Chondrocyte (in vitro differentiated cells): ENCODE results near the gene DIO3. TPM values are rescaled to one million over a fixed set of nuclear protein-coding genes. Genes with fewer than 3 reads are reported as not detected.
"Not testable (repeated sequence)": the region's sequence is repeated elsewhere in the genome, so short reads cannot be mapped to it uniquely, and the experiment has no call there.

Experiments
- DNase-seq: peaks from one replicate; pipeline ENCODE4 v3.0.0; 2021; ENCODE audit warnings: mixed read lengths, low spot score
- H3K27ac Mint-ChIP-seq: one replicate; pipeline ENCODE4 v1.8.0; 2021; ENCODE audit warnings: mild to moderate bottlenecking, moderate library complexity, mixed read lengths; ENCODE audit not compliant: unreplicated experiment
- H3K27me3 Mint-ChIP-seq: 2 replicates; pipeline ENCODE4 v1.8.0; 2021; ENCODE audit warnings: low read depth, mixed read lengths
- H3K36me3 Mint-ChIP-seq: 2 replicates; pipeline ENCODE4 v1.8.0; 2021; ENCODE audit warnings: low read depth, mixed read lengths
- H3K4me1 Mint-ChIP-seq: 2 replicates; pipeline ENCODE4 v1.8.0; 2021; ENCODE audit warnings: low read depth, mild to moderate bottlenecking, mixed read lengths
- H3K4me3 Mint-ChIP-seq: one replicate; pipeline ENCODE4 v1.8.0; 2021; ENCODE audit warnings: mild to moderate bottlenecking, moderate library complexity, mixed read lengths; ENCODE audit not compliant: unreplicated experiment
- H3K9me3 Mint-ChIP-seq: 2 replicates; pipeline ENCODE4 v1.8.0; 2021; ENCODE audit warnings: low read depth, mixed read lengths
- CTCF ChIP-seq: fragments of 200-600 bp; sonication (generic); IDR thresholded peaks from 2 replicates; pipeline ENCODE4 v1.5.0; 2021; ENCODE audit warnings: antibody characterized with exemption, mild to moderate bottlenecking, moderate library complexity
- total RNA-seq: library from RNA; stranded (reverse); gene quantifications from 3 replicates; pipeline ENCODE4 v1.2.1, GENCODE V29; 2021

The DIO3 gene
- total RNA-seq, 1 donor from 2014 or later: not detected

- TF ChIP-seq CTCF: no peak
- Mint-ChIP-seq H3K4me1 (no peaks in the 10 kb centered on the region), H3K9me3 (peaks cover 13% of the 10 kb centered on the region), H3K27me3 (peaks cover 33% of the 10 kb centered on the region), H3K4me3 (no peak overlapping the region), H3K27ac (no peak overlapping the region), H3K36me3 (no peaks in the 10 kb centered on the region)
- DNase-seq: peak; percentile 60
These were observed 13.2 kb upstream of the DIO3 start for GRCh38 chr14:101547961-101548669.

GRCh38 chr14:101548710-101549109 is 12.6 kb upstream of the DIO3 start:
- no peak for TF ChIP-seq CTCF
- Mint-ChIP-seq H3K27ac (no peak overlapping the region), H3K4me1 (no peaks in the 10 kb centered on the region), H3K4me3 (no peak overlapping the region), H3K27me3 (peaks cover 37% of the 10 kb centered on the region), H3K36me3 (no peaks in the 10 kb centered on the region), H3K9me3 (peaks cover 11% of the 10 kb centered on the region)
- no peak for DNase-seq

GRCh38 chr14:101549154-101549553 is 12.1 kb upstream of the DIO3 start:
- no peak overlapping the region for H3K4me3 Mint-ChIP-seq
- DNase-seq: peak; percentile 79
- H3K27ac Mint-ChIP-seq: no peak overlapping the region
- no peaks in the 10 kb centered on the region for H3K36me3 Mint-ChIP-seq
- H3K4me1 Mint-ChIP-seq: no peaks in the 10 kb centered on the region
- no peak for TF ChIP-seq CTCF
- peaks cover 39% of the 10 kb centered on the region for H3K27me3 Mint-ChIP-seq
- H3K9me3 Mint-ChIP-seq: peaks cover 7% of the 10 kb centered on the region

- H3K27me3 Mint-ChIP-seq: peaks cover 42% of the 10 kb centered on the region
These were observed 10.9 kb upstream of the DIO3 start for GRCh38 chr14:101550202-101550912.

GRCh38 chr14:101551729-101552595 is 9.3 kb upstream of the DIO3 start:
- H3K9me3 Mint-ChIP-seq: no peaks in the 10 kb centered on the region
- H3K36me3 Mint-ChIP-seq: no peaks in the 10 kb centered on the region
- no peak for TF ChIP-seq CTCF
- H3K27me3 Mint-ChIP-seq: peaks cover 34% of the 10 kb centered on the region
- peak; percentile 79 for DNase-seq
- no peak overlapping the region for H3K27ac Mint-ChIP-seq
- no peak overlapping the region for H3K4me3 Mint-ChIP-seq
- H3K4me1 Mint-ChIP-seq: peaks cover 7% of the 10 kb centered on the region

More at GRCh38 chr14:101550202-101550912, 10.9 kb upstream of the DIO3 start:
- DNase-seq, H3K9me3 Mint-ChIP-seq, H3K4me3 Mint-ChIP-seq, H3K27ac Mint-ChIP-seq, H3K4me1 Mint-ChIP-seq, H3K36me3 Mint-ChIP-seq: not testable (repeated sequence)
